H9 (cell line): ENCODE results near the gene SEC23A. TPM values are rescaled to one million over a fixed set of nuclear protein-coding genes. Genes with fewer than 3 reads are reported as not detected.

ENCODE experiments used
- DNase-seq: peaks from one replicate; pipeline ENCODE4 v3.0.0-alpha.2; 2017
- H2AFZ ChIP-seq: one replicate; pipeline ENCODE4 v1.6.1; 2013; ENCODE audit warnings: mild to moderate bottlenecking, low read length, control low read depth, moderate library complexity
- H2AK5ac ChIP-seq: 2 replicates; pipeline ENCODE4 v1.6.1; 2013; ENCODE audit warnings: low read length, control low read depth, mixed read lengths; ENCODE audit not compliant: insufficient read length
- H2BK120ac ChIP-seq: one replicate; pipeline ENCODE4 v1.6.1; 2013; ENCODE audit warnings: low read depth, mild to moderate bottlenecking, low read length, control low read depth, inconsistent platforms; ENCODE audit not compliant: poor library complexity, severe bottlenecking
- H2BK12ac ChIP-seq: 2 replicates; pipeline ENCODE4 v1.6.1; 2013; ENCODE audit warnings: low read length, control low read depth, mixed read lengths, low read depth; ENCODE audit not compliant: insufficient read length
- H2BK15ac ChIP-seq: 2 replicates; pipeline ENCODE4 v1.6.1; 2013; ENCODE audit warnings: low read depth, low read length, control low read depth
- H2BK20ac ChIP-seq: one replicate; pipeline ENCODE4 v1.6.1; 2013; ENCODE audit warnings: low read depth, mild to moderate bottlenecking, low read length, control low read depth, inconsistent platforms; ENCODE audit not compliant: poor library complexity, severe bottlenecking
- H2BK5ac ChIP-seq: 2 replicates; pipeline ENCODE4 v1.6.1; 2013; ENCODE audit warnings: low read length, control low read depth, mixed read lengths; ENCODE audit not compliant: insufficient read length
- H3K14ac ChIP-seq: 2 replicates; pipeline ENCODE4 v1.6.1; 2013; ENCODE audit warnings: low read length, control low read depth; ENCODE audit not compliant: insufficient read depth
- H3K18ac ChIP-seq: 2 replicates; pipeline ENCODE4 v1.6.1; 2013; ENCODE audit warnings: low read depth, mild to moderate bottlenecking, mixed read lengths, low read length, control low read depth; ENCODE audit not compliant: insufficient read length
- H3K23ac ChIP-seq: 2 replicates; pipeline ENCODE4 v1.6.1; 2013; ENCODE audit warnings: low read length, control low read depth, mixed read lengths, low read depth; ENCODE audit not compliant: insufficient read length
- H3K23me2 ChIP-seq: 2 replicates; pipeline ENCODE4 v1.6.1; 2013; ENCODE audit warnings: low read depth, mild to moderate bottlenecking, mixed read lengths, low read length, control low read depth; ENCODE audit not compliant: insufficient read length, poor library complexity, severe bottlenecking
- H3K27ac ChIP-seq: 2 replicates; pipeline ENCODE4 v1.5.1; 2013; ENCODE audit warnings: low read length, control low read depth, mixed read lengths, low read depth; ENCODE audit not compliant: insufficient read length
- H3K27me3 ChIP-seq: 2 replicates; pipeline ENCODE4 v1.6.1; 2013; ENCODE audit warnings: low read length, control low read depth, inconsistent platforms; ENCODE audit not compliant: insufficient read depth
- H3K4ac ChIP-seq: 2 replicates; pipeline ENCODE4 v1.6.1; 2013; ENCODE audit warnings: low read depth, mild to moderate bottlenecking, control low read depth, inconsistent platforms, low read length, moderate library complexity
- H3K4me1 ChIP-seq: 2 replicates; pipeline ENCODE4 v1.6.1; 2013; ENCODE audit warnings: low read length, control low read depth, inconsistent platforms; ENCODE audit not compliant: insufficient read depth
- H3K4me2 ChIP-seq: 2 replicates; pipeline ENCODE4 v1.6.1; 2013; ENCODE audit warnings: low read length, control low read depth, mixed read lengths; ENCODE audit not compliant: insufficient read length, insufficient read depth
- H3K56ac ChIP-seq: 2 replicates; pipeline ENCODE4 v1.6.1; 2013; ENCODE audit warnings: low read depth, mild to moderate bottlenecking, mixed read lengths, low read length, control low read depth; ENCODE audit not compliant: insufficient read length
- H3K79me1 ChIP-seq: 2 replicates; pipeline ENCODE4 v1.6.1; 2013; ENCODE audit warnings: low read depth, mild to moderate bottlenecking, moderate library complexity, low read length, control low read depth, inconsistent platforms; ENCODE audit not compliant: insufficient read depth, poor library complexity, severe bottlenecking
- H3K79me2 ChIP-seq: 2 replicates; pipeline ENCODE4 v1.6.1; 2013; ENCODE audit warnings: low read length, control low read depth, inconsistent platforms; ENCODE audit not compliant: insufficient read depth
- H3K9ac ChIP-seq: 2 replicates; pipeline ENCODE4 v1.6.1; 2013; ENCODE audit warnings: low read length, control low read depth, mixed read lengths; ENCODE audit not compliant: insufficient read length; ENCODE audit errors: extremely low read depth
- H3K9me3 ChIP-seq: one replicate; pipeline ENCODE4 v1.6.1; 2013; ENCODE audit warnings: low read depth, low read length, inconsistent platforms; ENCODE audit not compliant: control insufficient read depth
- H3T11ph ChIP-seq: one replicate; pipeline ENCODE4 v1.6.1; 2013; ENCODE audit warnings: mild to moderate bottlenecking, low read length, control low read depth, inconsistent platforms
- H4K20me1 ChIP-seq: one replicate; pipeline ENCODE4 v1.6.1; 2013; ENCODE audit not compliant: control insufficient read depth, insufficient read length, insufficient read depth
- H4K5ac ChIP-seq: 2 replicates; pipeline ENCODE4 v1.6.1; 2013; ENCODE audit warnings: low read depth, mild to moderate bottlenecking, mixed read lengths, low read length, control low read depth; ENCODE audit not compliant: insufficient read length
- H4K8ac ChIP-seq: replicated peaks from 2 replicates; pipeline ENCODE4 v1.6.1; 2013; ENCODE audit warnings: low read length, control low read depth, mixed read lengths, low read depth; ENCODE audit not compliant: insufficient read length
- H4K91ac ChIP-seq: 2 replicates; pipeline ENCODE4 v1.6.1; 2013; ENCODE audit warnings: low read depth, mild to moderate bottlenecking, moderate library complexity, mixed read lengths, low read length, control low read depth; ENCODE audit not compliant: insufficient read length
- H3K27ac Mint-ChIP-seq, 3 experiments: 2 replicates in 2 of 3; 3 replicates in 1 of 3; pipeline ENCODE4 v1.8.0; 2020 to 2021; ENCODE audit warnings: mixed read lengths in 3 of 3, mild to moderate bottlenecking in 1 of 3, moderate library complexity in 1 of 3
- H3K27me3 Mint-ChIP-seq: 2 replicates; pipeline ENCODE4 v1.8.0; 2021; ENCODE audit warnings: low read depth, mild to moderate bottlenecking, moderate library complexity, mixed read lengths
- H3K36me3 Mint-ChIP-seq, 3 experiments: 2 replicates in 2 of 3; 3 replicates in 1 of 3; pipeline ENCODE4 v1.8.0; 2020 to 2021; ENCODE audit warnings: low read depth in 3 of 3, mixed read lengths in 3 of 3; ENCODE audit not compliant: insufficient read depth in 1 of 3
- H3K4me1 Mint-ChIP-seq, 2 experiments: 2 replicates each; pipeline ENCODE4 v1.8.0; 2020; ENCODE audit warnings: mixed read lengths in 2 of 2
- H3K4me3 Mint-ChIP-seq, 2 experiments: 2 replicates in 1 of 2; 3 replicates in 1 of 2; pipeline ENCODE4 v1.8.0; 2020 to 2021; ENCODE audit warnings: mild to moderate bottlenecking in 2 of 2, mixed read lengths in 2 of 2, moderate library complexity in 1 of 2
- H3K9me3 Mint-ChIP-seq, 2 experiments: 2 replicates in 1 of 2; 3 replicates in 1 of 2; pipeline ENCODE4 v1.8.0; 2020; ENCODE audit warnings: mild to moderate bottlenecking in 2 of 2, mixed read lengths in 2 of 2, moderate library complexity in 1 of 2
- CTCF ChIP-seq: fragments of 200-600 bp; sonication (generic); conservative IDR thresholded peaks from 3 replicates; pipeline ENCODE4 v1.8.0; 2021; ENCODE audit warnings: antibody characterized with exemption, mild to moderate bottlenecking
- WGBS: extraction: QIAGEN DNeasy Blood & Tissue Kit; methylation state at CpG from one replicate; pipeline ENCODE4 v1.1.7; 2013; ENCODE audit warnings: missing lambda C conversion rate, low lambda C conversion rate, mixed read lengths; ENCODE audit not compliant: insufficient read length; ENCODE audit errors: extremely low coverage; 5-methylcytosine and 5-hydroxymethylcytosine counted together
- total RNA-seq: library from RNA; stranded (reverse); gene quantifications from 2 replicates; pipeline ENCODE4 v1.2.1, GENCODE V29; 2021

The SEC23A gene
- total RNA-seq, 1 experiment from 2014 or later: 55.3 TPM

DNA sequence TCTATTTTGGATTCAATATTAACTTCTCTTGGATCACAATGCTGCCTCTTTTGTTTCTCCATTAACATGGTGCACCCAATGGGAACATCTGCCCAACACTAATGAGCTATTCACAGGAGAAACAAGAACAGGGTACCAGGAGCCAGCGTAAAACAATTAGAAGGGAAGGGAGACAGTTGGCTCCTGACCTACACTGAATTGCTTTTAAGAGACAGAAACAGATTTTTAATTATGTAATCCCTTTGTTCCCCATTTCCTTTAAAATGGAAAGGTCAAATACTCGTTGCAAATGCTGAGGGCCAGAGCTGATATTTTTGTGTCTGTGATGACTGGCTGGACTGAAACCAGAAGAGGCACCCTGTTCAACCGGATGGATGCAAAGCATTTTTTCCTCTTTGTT is 108.3 kb downstream of the SEC23A start:
- Mint-ChIP-seq H3K27me3 (no peaks in the 10 kb centered on the region), H3K9me3 (no peaks in the 10 kb centered on the region), H3K4me3 (no peak overlapping the region), H3K27ac (peak overlapping the region in 1 of 3 experiments; percentile 8; a peak in 1 of 7 replicates), H3K4me1 (peaks cover 0 to 3% of the 10 kb centered on the region in 2 experiments; a peak in 1 of 4 replicates), H3K36me3 (no peaks in the 10 kb centered on the region)
- Histone ChIP-seq H4K91ac (no peak overlapping the region), H3K79me2 (no peaks in the 10 kb centered on the region), H3K56ac (no peak overlapping the region), H4K5ac (no peak overlapping the region), H2BK12ac (no peak overlapping the region), H2BK15ac (no peak overlapping the region), H2BK120ac (no peak overlapping the region), H3K14ac (no peak overlapping the region), H3T11ph (no peak overlapping the region), H3K9me3 (no peaks in the 10 kb centered on the region), H4K8ac (no peak overlapping the region), H3K4me2 (no peak overlapping the region), H3K23me2 (no peaks in the 10 kb centered on the region), H3K4me1 (no peaks in the 10 kb centered on the region), H3K18ac (no peak overlapping the region), H2AK5ac (no peak overlapping the region), H3K27ac (no peak overlapping the region), H3K79me1 (no peaks in the 10 kb centered on the region), H3K23ac (no peak overlapping the region), H2BK5ac (no peak overlapping the region), H3K9ac (no peak overlapping the region), H3K4ac (no peak overlapping the region), H4K20me1 (no peaks in the 10 kb centered on the region), H2AFZ (no peak overlapping the region), H2BK20ac (no peak overlapping the region), H3K27me3 (no peaks in the 10 kb centered on the region)
- WGBS: no CpG with 5 or more reads among the region's 3 CpGs
- TF ChIP-seq CTCF: no peak
- no peak for DNase-seq
